GM13976 (cell line): ENCODE results near the gene SLC26A11.

ENCODE experiments used
- DNase-seq: peaks from one replicate; pipeline ENCODE4 v3.0.0; 2012; ENCODE audit warnings: low spot score
- CTCF ChIP-seq: IDR thresholded peaks from 2 replicates; pipeline ENCODE4 v1.5.1; 2012; ENCODE audit warnings: borderline replicate concordance, mild to moderate bottlenecking; ENCODE audit not compliant: insufficient read depth; ENCODE audit errors: extremely low read depth, missing control alignments, control extremely low read depth
- in situ Hi-C: fragments of 300-500 bp; cut with MboI; formaldehyde crosslinking; loops from one replicate; pipeline ENCODE4 v1.12.0; 2022; ENCODE audit warnings: low sequenced_read_pairs, mixed read lengths, inconsistent platforms; ENCODE audit not compliant: unreplicated experiment

SLC26A11 gene

GRCh38 chr17:80204626-80205468 lies 15.4 kb upstream of the SLC26A11 start:
- in situ Hi-C loops: no loop called here
- no peak for DNase-seq
- no peak for TF ChIP-seq CTCF

GRCh38 chr17:80205811-80206210 lies 14.4 kb upstream of the SLC26A11 start:
- in situ Hi-C loops: no loop called here
- no peak for DNase-seq
- no peak for TF ChIP-seq CTCF

- no peak for TF ChIP-seq CTCF
- DNase-seq: no peak
- in situ Hi-C loops: no loop called here
Observed at GRCh38 chr17:80208050-80208449, 12.2 kb upstream of the SLC26A11 start.

- no peak for TF ChIP-seq CTCF
- DNase-seq: no peak
- in situ Hi-C loops: no loop called here
Observed at GRCh38 chr17:80209765-80210164, 10.5 kb upstream of the SLC26A11 start.

- in situ Hi-C loops: no loop called here
- TF ChIP-seq CTCF: no peak
- DNase-seq: no peak
Observed at GRCh38 chr17:80210348-80211108, 9.7 kb upstream of the SLC26A11 start.

GRCh38 chr17:80212109-80212508 lies 8.1 kb upstream of the SLC26A11 start:
- no peak for TF ChIP-seq CTCF
- in situ Hi-C loops: no loop called here
- no peak for DNase-seq
